GM23338 (cell line): Measurements from ENCODE around the gene OSBPL3. TPM values are rescaled to one million over a fixed set of nuclear protein-coding genes. Genes with fewer than 3 reads are reported as not detected.
A peak's percentile ranks its signal among the peaks of the same experiment; 100 is the strongest.

Source experiments
- ATAC-seq: fragments of 200-7000 bp; cut with Tn5 transposase; 3 replicates; pipeline ENCODE4 v1.9.1; 2020
- DNase-seq: peaks from one replicate; pipeline ENCODE4 v3.0.0-alpha.2; 2015; ENCODE audit warnings: low spot score
- H2AFZ ChIP-seq: fragments of 200-600 bp; sonication (generic); 2 replicates; pipeline ENCODE4 v1.8.0; 2016; ENCODE audit warnings: antibody characterized with exemption, mild to moderate bottlenecking, moderate library complexity
- H3F3A ChIP-seq: fragments of 200-600 bp; sonication (generic); replicated peaks from 2 replicates; pipeline ENCODE4 v1.8.0; 2017; ENCODE audit warnings: antibody characterized with exemption, mixed run types, low read depth
- H3K27ac ChIP-seq: fragments of 200-600 bp; sonication (generic); 2 replicates; pipeline ENCODE4 v1.6.1; 2016; ENCODE audit warnings: low read depth
- H3K27me3 ChIP-seq: fragments of 200-600 bp; sonication (generic); 2 replicates; pipeline ENCODE4 v1.8.0; 2016; ENCODE audit warnings: mild to moderate bottlenecking, mixed run types, moderate library complexity; ENCODE audit not compliant: insufficient read depth
- H3K36me3 ChIP-seq: fragments of 200-600 bp; sonication (generic); 2 replicates; pipeline ENCODE4 v1.8.0; 2016; ENCODE audit warnings: mild to moderate bottlenecking; ENCODE audit not compliant: insufficient read depth
- H3K4me1 ChIP-seq: fragments of 200-600 bp; sonication (generic); 2 replicates; pipeline ENCODE4 v1.8.0; 2016; ENCODE audit warnings: mild to moderate bottlenecking, moderate library complexity; ENCODE audit not compliant: insufficient read depth
- H3K4me2 ChIP-seq: fragments of 200-600 bp; sonication (generic); 2 replicates; pipeline ENCODE4 v1.7.1; 2017; ENCODE audit warnings: mixed run types
- H3K4me3 ChIP-seq: fragments of 200-600 bp; sonication (generic); 2 replicates; pipeline ENCODE4 v1.6.1; 2016; ENCODE audit warnings: mixed run types
- H3K79me2 ChIP-seq: fragments of 200-600 bp; sonication (generic); replicated peaks from 2 replicates; pipeline ENCODE4 v1.8.0; 2017; ENCODE audit warnings: mild to moderate bottlenecking; ENCODE audit not compliant: insufficient read depth
- H3K9me2 ChIP-seq: fragments of 200-600 bp; sonication (generic); 2 replicates; pipeline ENCODE4 v1.8.0; 2017; ENCODE audit not compliant: insufficient read depth
- H4K20me1 ChIP-seq: fragments of 200-600 bp; sonication (generic); replicated peaks from 2 replicates; pipeline ENCODE4 v1.8.0; 2017; ENCODE audit warnings: mild to moderate bottlenecking; ENCODE audit not compliant: insufficient read depth
- H3K27ac Mint-ChIP-seq: 2 replicates; pipeline ENCODE4 v1.8.0; 2020; ENCODE audit warnings: inconsistent platforms, mild to moderate bottlenecking, moderate library complexity, mixed read lengths
- H3K27me3 Mint-ChIP-seq: 3 replicates; pipeline ENCODE4 v1.8.0; 2022; ENCODE audit warnings: low read depth, mild to moderate bottlenecking, moderate library complexity, mixed read lengths, inconsistent platforms; ENCODE audit not compliant: insufficient read depth, poor library complexity
- H3K36me3 Mint-ChIP-seq: 3 replicates; pipeline ENCODE4 v1.8.0; 2021; ENCODE audit warnings: low read depth, mild to moderate bottlenecking, inconsistent platforms, moderate library complexity, mixed read lengths
- H3K4me1 Mint-ChIP-seq: 3 replicates; pipeline ENCODE4 v1.8.0; 2020; ENCODE audit warnings: mild to moderate bottlenecking, inconsistent platforms, mixed read lengths
- H3K4me3 Mint-ChIP-seq: 3 replicates; pipeline ENCODE4 v1.8.0; 2021; ENCODE audit warnings: moderate library complexity, mild to moderate bottlenecking, inconsistent platforms, mixed read lengths
- H3K9me3 Mint-ChIP-seq: 3 replicates; pipeline ENCODE4 v1.8.0; 2020; ENCODE audit warnings: moderate library complexity, mild to moderate bottlenecking, inconsistent platforms, mixed read lengths
- CREB1 ChIP-seq: fragments of 250-450 bp; sonication (Bioruptor Pico); IDR thresholded peaks from 2 replicates; pipeline ENCODE4 v1.5.0; 2020; ENCODE audit warnings: low read depth, mild to moderate bottlenecking, moderate library complexity
- EZH2 ChIP-seq: fragments of 200-600 bp; sonication (generic); IDR thresholded peaks from one replicate; pipeline ENCODE4 v1.8.0; 2017; ENCODE audit warnings: antibody characterized with exemption, mild to moderate bottlenecking, low read depth; ENCODE audit not compliant: unreplicated experiment
- JUNB ChIP-seq: IDR thresholded peaks from one replicate; pipeline ENCODE4 v1.6.1; 2016; ENCODE audit warnings: antibody characterized with exemption; ENCODE audit not compliant: unreplicated experiment
- NANOG ChIP-seq: IDR thresholded peaks from 2 replicates; pipeline ENCODE4 v1.6.1; 2016; ENCODE audit warnings: antibody characterized with exemption, borderline replicate concordance
- POLR2AphosphoS5 ChIP-seq: IDR thresholded peaks from 2 replicates; pipeline ENCODE4 v1.6.1; 2016; ENCODE audit warnings: antibody characterized with exemption, low read depth
- STAT1 ChIP-seq: IDR thresholded peaks from one replicate; pipeline ENCODE4 v1.6.1; 2016; ENCODE audit warnings: antibody characterized with exemption; ENCODE audit not compliant: unreplicated experiment
- ZNF114 ChIP-seq: fragments of 250-450 bp; sonication (Bioruptor Pico); IDR thresholded peaks from 2 replicates; pipeline ENCODE4 v1.5.0; 2020; ENCODE audit warnings: mild to moderate bottlenecking, moderate library complexity
- ZNF331 ChIP-seq: fragments of 250-450 bp; sonication (Bioruptor Pico); IDR thresholded peaks from 2 replicates; pipeline ENCODE4 v1.5.0; 2020; ENCODE audit warnings: low read depth, mild to moderate bottlenecking, moderate library complexity
- polyA plus RNA-seq: library from polyadenylated mRNA; unstranded; fragments of >200 nt; fragmentation: Nextera tagmentation; extraction: Ambion mirVana; gene quantifications from 2 replicates; pipeline ENCODE4 v1.2.1, GENCODE V29; 2016
- total RNA-seq: library from RNA; depleted of rRNA; stranded (reverse); fragments of >200 nt; shearing (Covaris generic); gene quantifications from 2 replicates; pipeline ENCODE4 v1.2.3, GENCODE V29; 2014
- TF ChIP-seq, protein P1 (sequence below), 2 experiments: fragments of 200-600 bp in 1 of 2; sonication (generic) in 1 of 2; conservative IDR thresholded peaks; 2 replicates each; pipeline versions ENCODE4 v1.5.1 to v1.6.1; 2016 to 2017; ENCODE audit warnings: antibody characterized with exemption in 2 of 2, low read depth in 2 of 2, mild to moderate bottlenecking in 2 of 2, moderate library complexity in 1 of 2
- TF ChIP-seq, protein P2 (sequence below): IDR thresholded peaks from 2 replicates; pipeline ENCODE4 v1.6.1; 2016; ENCODE audit warnings: antibody characterized with exemption

Gene OSBPL3
- total and polyA plus RNA-seq, 2 experiments from 2014 or later = 7.2 to 15.7 TPM

DNA sequence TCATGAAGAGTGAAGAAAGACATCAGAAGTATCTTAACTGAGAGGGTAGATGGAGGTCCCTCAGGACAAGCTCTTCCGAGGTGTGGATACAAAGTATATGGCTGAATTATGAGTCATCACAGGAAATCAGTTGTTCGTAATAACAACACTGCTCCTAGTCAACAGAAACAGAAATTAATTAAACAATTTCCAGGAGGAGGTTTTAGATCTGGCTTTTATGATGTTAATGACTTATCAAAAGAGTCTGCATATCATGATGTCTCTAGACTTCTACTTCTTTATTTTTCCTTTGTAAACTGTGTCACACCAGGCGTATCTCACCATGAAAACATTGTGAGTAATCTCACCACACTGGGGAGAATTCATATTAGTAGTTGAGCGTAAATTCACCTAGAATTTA lies 31.2 kb downstream of the OSBPL3 start (continued):
- TF ChIP-seq, protein P1, sequence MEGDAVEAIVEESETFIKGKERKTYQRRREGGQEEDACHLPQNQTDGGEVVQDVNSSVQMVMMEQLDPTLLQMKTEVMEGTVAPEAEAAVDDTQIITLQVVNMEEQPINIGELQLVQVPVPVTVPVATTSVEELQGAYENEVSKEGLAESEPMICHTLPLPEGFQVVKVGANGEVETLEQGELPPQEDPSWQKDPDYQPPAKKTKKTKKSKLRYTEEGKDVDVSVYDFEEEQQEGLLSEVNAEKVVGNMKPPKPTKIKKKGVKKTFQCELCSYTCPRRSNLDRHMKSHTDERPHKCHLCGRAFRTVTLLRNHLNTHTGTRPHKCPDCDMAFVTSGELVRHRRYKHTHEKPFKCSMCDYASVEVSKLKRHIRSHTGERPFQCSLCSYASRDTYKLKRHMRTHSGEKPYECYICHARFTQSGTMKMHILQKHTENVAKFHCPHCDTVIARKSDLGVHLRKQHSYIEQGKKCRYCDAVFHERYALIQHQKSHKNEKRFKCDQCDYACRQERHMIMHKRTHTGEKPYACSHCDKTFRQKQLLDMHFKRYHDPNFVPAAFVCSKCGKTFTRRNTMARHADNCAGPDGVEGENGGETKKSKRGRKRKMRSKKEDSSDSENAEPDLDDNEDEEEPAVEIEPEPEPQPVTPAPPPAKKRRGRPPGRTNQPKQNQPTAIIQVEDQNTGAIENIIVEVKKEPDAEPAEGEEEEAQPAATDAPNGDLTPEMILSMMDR (conservative IDR thresholded peaks at IDR 0.05; ENCODE audit: low read depth in 2 of 2) = no peak
- TF ChIP-seq EZH2 = no peak
- TF ChIP-seq ZNF114 = no peak
- no peak for TF ChIP-seq CREB1
- no peak for TF ChIP-seq JUNB
- TF ChIP-seq, protein P2, sequence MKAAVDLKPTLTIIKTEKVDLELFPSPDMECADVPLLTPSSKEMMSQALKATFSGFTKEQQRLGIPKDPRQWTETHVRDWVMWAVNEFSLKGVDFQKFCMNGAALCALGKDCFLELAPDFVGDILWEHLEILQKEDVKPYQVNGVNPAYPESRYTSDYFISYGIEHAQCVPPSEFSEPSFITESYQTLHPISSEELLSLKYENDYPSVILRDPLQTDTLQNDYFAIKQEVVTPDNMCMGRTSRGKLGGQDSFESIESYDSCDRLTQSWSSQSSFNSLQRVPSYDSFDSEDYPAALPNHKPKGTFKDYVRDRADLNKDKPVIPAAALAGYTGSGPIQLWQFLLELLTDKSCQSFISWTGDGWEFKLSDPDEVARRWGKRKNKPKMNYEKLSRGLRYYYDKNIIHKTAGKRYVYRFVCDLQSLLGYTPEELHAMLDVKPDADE = no peak
- TF ChIP-seq NANOG = no peak
- no peak for TF ChIP-seq POLR2AphosphoS5

DNA sequence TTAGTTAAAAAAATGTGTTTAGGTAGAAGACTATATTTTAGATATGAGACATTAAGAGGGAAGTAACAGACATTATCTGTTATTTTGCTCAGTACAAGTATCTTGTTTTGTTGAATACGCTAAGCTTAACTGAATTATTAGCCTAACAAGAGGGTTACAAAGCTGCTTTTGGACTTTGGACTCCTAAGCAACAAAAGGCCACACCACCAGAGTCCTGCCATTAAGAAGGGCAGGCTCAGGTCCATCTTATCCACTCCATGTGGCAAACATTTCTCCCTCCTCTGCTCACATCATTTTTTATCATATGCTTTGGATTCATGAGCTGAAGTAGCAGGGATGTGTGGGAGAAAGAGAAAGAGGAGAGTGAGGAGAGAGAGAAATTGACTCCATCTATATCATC lies 33.5 kb downstream of the OSBPL3 start:
- Histone ChIP-seq H3K36me3 (no peaks in the 10 kb centered on the region), H3K9me2 (no peaks in the 10 kb centered on the region), H3K79me2 (peaks cover 29% of the 10 kb centered on the region), H3K27me3 (no peaks in the 10 kb centered on the region), H3K4me2 (no peak overlapping the region), H2AFZ (no peak overlapping the region), H4K20me1 (0 out of 2 replicates have a peak, but pooled peaks cover 3% of the 10 kb centered on the region), H3K4me3 (no peak overlapping the region), H3F3A (no peaks in the 10 kb centered on the region), H3K4me1 (peaks cover 5% of the 10 kb centered on the region; the same call in 1 of the 2 replicates), H3K27ac (no peak overlapping the region)
- no peaks in the 10 kb centered on the region for H3K27me3 Mint-ChIP-seq
- no peaks in the 10 kb centered on the region for H3K36me3 Mint-ChIP-seq
- no peak overlapping the region for H3K27ac Mint-ChIP-seq
- H3K4me3 Mint-ChIP-seq = no peak overlapping the region
- peaks cover 12% of the 10 kb centered on the region; the same call in 2 of the 3 replicates for H3K4me1 Mint-ChIP-seq
- no peak for DNase-seq
- ATAC-seq = no peak
- H3K9me3 Mint-ChIP-seq = no peaks in the 10 kb centered on the region
- TF ChIP-seq STAT1 (no peak), JUNB (no peak), CREB1 (no peak)

DNA sequence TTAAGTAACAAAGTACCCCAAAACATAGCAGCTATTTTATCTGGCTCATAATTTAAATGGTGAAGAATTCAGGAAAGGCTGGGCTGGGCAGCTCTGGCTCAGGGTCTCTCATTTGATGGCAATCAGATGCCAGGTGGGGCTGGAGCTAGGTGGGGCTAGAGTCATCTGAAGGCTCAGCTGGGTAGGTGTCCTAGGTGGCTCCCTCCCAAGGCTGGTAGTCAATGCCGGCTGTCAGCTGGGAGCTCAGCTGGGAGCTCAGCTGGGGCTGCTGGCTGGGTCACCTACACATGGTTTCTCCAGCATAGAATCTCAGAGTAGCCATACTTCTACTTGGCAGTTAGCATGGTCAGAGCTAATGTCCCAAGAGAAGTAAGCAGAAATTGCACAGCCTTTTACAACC lies 34.1 kb downstream of the OSBPL3 start:
- Histone ChIP-seq H3K36me3 (no peaks in the 10 kb centered on the region), H3F3A (no peaks in the 10 kb centered on the region), H3K79me2 (peaks cover 31% of the 10 kb centered on the region), H3K4me1 (peaks cover 5% of the 10 kb centered on the region; the same call in 1 of the 2 replicates), H4K20me1 (0 out of 2 replicates have a peak, but pooled peaks cover 3% of the 10 kb centered on the region), H3K27ac (no peak overlapping the region), H3K4me2 (no peak overlapping the region), H3K4me3 (no peak overlapping the region), H3K9me2 (no peaks in the 10 kb centered on the region), H3K27me3 (no peaks in the 10 kb centered on the region), H2AFZ (no peak overlapping the region)
- no peaks in the 10 kb centered on the region for H3K9me3 Mint-ChIP-seq
- DNase-seq (peak; percentile 28), ATAC-seq (peak; percentile 65)
- no peak overlapping the region for H3K4me3 Mint-ChIP-seq
- no peaks in the 10 kb centered on the region for H3K36me3 Mint-ChIP-seq
- H3K27me3 Mint-ChIP-seq = no peaks in the 10 kb centered on the region
- H3K4me1 Mint-ChIP-seq = peaks cover 11% of the 10 kb centered on the region; the same call in 2 of the 3 replicates
- TF ChIP-seq ZNF331 (CRISPR knock-in tag) = no peak
- TF ChIP-seq, protein P1 (conservative IDR thresholded peaks at IDR 0.05; ENCODE audit: low read depth in 2 of 2) = peak in 1 of 2 experiments; percentile 43; a peak in 2 of 4 replicates
- H3K27ac Mint-ChIP-seq = no peak overlapping the region
